Activated CD4-positive, alpha-beta T cell treated with anti-CD3 and anti-CD28 coated beads, Interleukin-2, amount 10 ng/mL, durations not matched to agents 7 days and 5 days (primary cell): Measurements from ENCODE around the gene TLN1. TPM values are rescaled to one million over a fixed set of nuclear protein-coding genes. Genes with fewer than 3 reads are reported as not detected.

Experiments
- CTCF ChIA-PET: fragments of 350-600 bp; sonication (Branson Sonifier 250); formaldehyde crosslinking; loops from one replicate; lab custom pipeline; 2021; ENCODE audit warnings: antibody characterized with exemption; lab: Charles Lee
- POLR2A ChIA-PET: fragments of 350-600 bp; sonication (Branson Sonifier 250); formaldehyde crosslinking; loops from one replicate; lab custom pipeline; 2021; ENCODE audit warnings: antibody characterized with exemption; lab: Charles Lee
- DNase-seq: peaks from one replicate; pipeline ENCODE4 v3.0.0-alpha.2; 2020
- H3K27ac Mint-ChIP-seq: one replicate; pipeline ENCODE4 v1.8.0; 2021; ENCODE audit warnings: mild to moderate bottlenecking, moderate library complexity, mixed read lengths
- H3K27me3 Mint-ChIP-seq: one replicate; pipeline ENCODE4 v1.8.0; 2021; ENCODE audit warnings: mixed read lengths
- H3K36me3 Mint-ChIP-seq: one replicate; pipeline ENCODE4 v1.8.0; 2021; ENCODE audit warnings: low read depth, mixed read lengths
- H3K4me1 Mint-ChIP-seq: one replicate; pipeline ENCODE4 v1.8.0; 2021; ENCODE audit warnings: mixed read lengths
- H3K4me3 Mint-ChIP-seq: one replicate; pipeline ENCODE4 v1.8.0; 2021; ENCODE audit warnings: mild to moderate bottlenecking, moderate library complexity, mixed read lengths
- H3K9me3 Mint-ChIP-seq: one replicate; pipeline ENCODE4 v1.8.0; 2021; ENCODE audit warnings: mixed read lengths
- total RNA-seq, 2 experiments: library from RNA; stranded (reverse); gene quantifications; one replicate each; pipeline ENCODE4 v1.2.3, GENCODE V29; 2021

TLN1 gene
- total RNA-seq, 2 experiments from 2014 or later = 362 to 422 TPM

DNA sequence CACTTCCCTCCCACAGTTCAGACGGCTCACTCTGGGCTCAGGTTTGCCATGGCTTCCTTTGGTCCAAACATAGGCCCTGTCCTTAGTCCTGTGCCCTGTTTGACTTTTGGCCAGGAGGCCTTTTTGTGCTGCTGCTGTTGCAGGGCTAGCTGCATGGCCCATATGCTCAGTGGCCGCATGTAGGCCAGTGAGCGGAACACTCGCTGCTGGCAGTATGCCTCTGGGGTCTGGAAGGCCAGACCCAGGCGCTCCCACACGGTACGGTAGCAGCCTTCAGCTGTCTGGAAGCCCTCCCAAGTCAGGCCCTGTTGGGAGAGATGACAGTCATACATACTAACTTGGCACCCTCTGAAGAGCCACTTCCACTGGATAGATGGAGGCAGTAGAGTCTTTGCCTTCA lies 5.1 kb upstream of the TLN1 start:
- H3K4me3 Mint-ChIP-seq = no peak overlapping the region
- H3K9me3 Mint-ChIP-seq = no peaks in the 10 kb centered on the region
- peaks cover 36% of the 10 kb centered on the region for H3K36me3 Mint-ChIP-seq
- DNase-seq = no peak
- H3K27ac Mint-ChIP-seq = no peak overlapping the region
- H3K4me1 Mint-ChIP-seq = peaks cover 28% of the 10 kb centered on the region
- POLR2A ChIA-PET = no interaction called here
- CTCF ChIA-PET = interaction anchor here (1.1 to 2.4 kb wide), 4 partner anchors 9 to 20 kb away, joined by 3 to 8 read pairs (median 6); partner anchors contain the start of genes GBA2 and RGP1
- H3K27me3 Mint-ChIP-seq = no peaks in the 10 kb centered on the region

DNA sequence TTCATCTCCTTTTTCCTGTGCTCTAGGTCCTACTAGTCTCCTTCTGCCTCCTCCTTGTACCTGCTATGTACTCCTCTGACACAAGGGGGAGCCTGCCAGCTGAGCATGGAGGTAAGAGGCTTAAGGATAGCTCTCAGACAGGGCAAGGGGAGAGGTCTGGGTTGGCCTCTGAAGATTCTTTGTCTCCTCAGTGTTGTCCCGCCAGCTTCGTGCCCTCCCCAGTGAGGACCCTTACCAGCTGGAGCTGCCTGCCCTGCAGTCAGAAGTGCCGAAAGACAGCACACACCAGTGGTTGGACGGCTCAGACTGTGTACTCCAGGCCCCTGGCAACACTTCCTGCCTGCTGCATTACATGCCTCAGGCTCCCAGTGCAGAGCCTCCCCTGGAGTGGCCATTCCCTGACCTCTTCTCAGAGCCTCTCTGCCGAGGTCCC lies 4.2 kb upstream of the TLN1 start:
- POLR2A ChIA-PET = no interaction called here
- Mint-ChIP-seq H3K27ac (peak overlapping the region; percentile 36), H3K36me3 (peaks cover 41% of the 10 kb centered on the region), H3K4me1 (peaks cover 20% of the 10 kb centered on the region), H3K4me3 (no peak overlapping the region), H3K27me3 (no peaks in the 10 kb centered on the region), H3K9me3 (no peaks in the 10 kb centered on the region)
- DNase-seq = peak; percentile 82
- CTCF ChIA-PET = interaction anchor here (0.5 to 9.8 kb wide), 12 partner anchors 8 to 90 kb away, joined by 3 to 112 read pairs (median 4); partner anchors contain the start of genes GBA2 and RGP1

DNA sequence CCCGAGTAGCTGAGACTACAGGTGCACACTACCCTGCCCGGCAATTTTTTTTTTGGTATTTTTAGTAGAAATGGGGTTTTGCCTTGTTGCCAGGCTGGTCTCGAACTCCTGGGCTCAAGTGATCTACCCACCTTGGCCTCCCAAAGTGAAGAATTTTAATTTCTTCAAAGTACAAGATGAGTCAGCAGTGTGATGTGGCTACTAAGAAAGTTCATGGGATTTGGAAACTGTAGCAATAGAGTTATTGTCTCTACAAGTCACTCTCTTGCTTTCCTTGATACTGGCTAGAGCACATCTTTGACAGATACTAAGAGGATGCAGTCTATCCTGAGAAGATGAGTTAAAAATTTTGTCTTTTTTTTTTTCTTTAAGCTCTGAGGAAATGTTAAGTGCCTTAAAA lies 2.1 kb upstream of the TLN1 start:
- peaks cover 20% of the 10 kb centered on the region for H3K4me1 Mint-ChIP-seq
- no peak overlapping the region for H3K27ac Mint-ChIP-seq
- POLR2A ChIA-PET = no interaction called here
- H3K27me3 Mint-ChIP-seq = no peaks in the 10 kb centered on the region
- H3K9me3 Mint-ChIP-seq = no peaks in the 10 kb centered on the region
- H3K4me3 Mint-ChIP-seq = no peak overlapping the region
- no peak for DNase-seq
- CTCF ChIA-PET = interaction anchor here (1.0 to 9.8 kb wide), 5 partner anchors 11 to 293 kb away, joined by 3 to 112 read pairs (median 3); partner anchors contain the start of genes GBA2, RGP1 and SPAG8
- peaks cover 41% of the 10 kb centered on the region for H3K36me3 Mint-ChIP-seq

DNA sequence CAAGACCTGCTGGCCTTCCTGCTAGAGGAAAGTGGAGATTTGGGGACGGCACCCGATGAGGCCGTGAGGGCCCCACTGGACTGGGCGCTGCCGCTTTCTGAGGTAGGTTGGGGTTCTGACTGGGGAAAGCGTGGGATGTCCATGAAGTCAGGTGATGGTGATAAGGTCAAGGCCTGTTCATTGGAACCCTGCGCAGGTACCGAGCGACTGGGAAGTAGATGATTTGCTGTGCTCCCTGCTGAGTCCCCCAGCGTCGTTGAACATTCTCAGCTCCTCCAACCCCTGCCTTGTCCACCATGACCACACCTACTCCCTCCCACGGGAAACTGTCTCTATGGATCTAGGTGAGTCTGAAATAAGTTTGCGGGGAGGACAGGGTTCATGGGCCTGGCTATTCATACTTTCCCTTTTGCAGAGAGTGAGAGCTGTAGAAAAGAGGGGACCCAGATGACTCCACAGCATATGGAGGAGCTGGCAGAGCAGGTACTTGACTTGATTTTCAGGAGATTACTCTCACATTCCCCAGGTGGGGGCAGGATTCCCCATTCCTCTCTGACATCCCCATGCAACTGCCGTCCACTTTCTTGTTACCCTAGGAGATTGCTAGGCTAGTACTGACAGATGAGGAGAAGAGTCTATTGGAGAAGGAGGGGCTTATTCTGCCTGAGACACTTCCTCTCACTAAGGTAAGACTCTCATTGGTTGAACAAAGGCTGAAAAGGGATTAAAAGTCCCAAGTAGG lies 976 bp upstream of the TLN1 start:
- DNase-seq = no peak
- CTCF ChIA-PET = interaction anchor here (0.6 to 9.8 kb wide), 17 partner anchors 10 to 820 kb away, joined by 3 to 112 read pairs (median 6); partner anchors contain the start of genes ARHGEF39, CCDC107, GBA2 and RGP1
- peaks cover 20% of the 10 kb centered on the region for H3K4me1 Mint-ChIP-seq
- no peaks in the 10 kb centered on the region for H3K9me3 Mint-ChIP-seq
- peaks cover 34% of the 10 kb centered on the region for H3K36me3 Mint-ChIP-seq
- POLR2A ChIA-PET = interaction anchor here (0.5 to 1.0 kb wide), 4 partner anchors 16 to 616 kb away, joined by 3 to 7 read pairs (median 4); partner anchors contain the start of genes GBA2, RGP1 and SPAG8
- peak overlapping the region; percentile 80 for H3K27ac Mint-ChIP-seq
- H3K27me3 Mint-ChIP-seq = no peaks in the 10 kb centered on the region
- no peak overlapping the region for H3K4me3 Mint-ChIP-seq

DNA sequence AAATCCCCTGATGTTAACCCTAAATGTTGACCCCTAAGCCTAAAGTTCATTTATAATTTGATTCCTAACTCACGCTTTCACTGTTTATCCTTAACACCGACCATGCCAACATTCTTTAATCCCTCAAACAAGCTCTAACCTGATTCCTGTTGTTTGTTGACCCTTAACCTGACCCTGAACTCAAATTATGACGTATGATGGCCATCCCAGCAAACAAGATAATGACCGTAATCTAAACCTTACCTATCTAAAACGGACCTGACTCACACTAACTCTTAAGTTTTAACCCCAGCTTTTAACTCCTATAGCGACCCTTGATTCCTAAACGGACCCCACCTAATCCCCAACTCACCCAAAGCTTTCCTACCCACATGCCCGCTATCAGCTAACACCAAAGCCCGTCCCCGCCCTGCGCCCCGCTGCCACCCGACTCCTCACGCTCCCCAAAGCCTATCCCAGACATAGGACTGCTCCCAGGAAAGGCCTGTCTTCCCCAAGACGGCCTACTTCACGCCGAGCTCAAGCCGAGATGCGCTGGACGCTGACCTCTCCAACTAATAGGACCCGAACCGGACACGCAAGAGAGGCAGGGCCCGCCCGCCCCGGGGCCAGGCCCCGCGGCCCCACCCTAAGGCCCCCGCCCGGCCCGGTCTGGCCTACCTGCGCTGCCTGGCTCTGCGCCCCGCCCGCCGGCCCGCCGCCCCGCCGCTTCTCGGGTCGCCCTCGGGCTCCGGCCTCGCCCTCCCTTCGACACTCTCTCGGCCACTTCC lies 395 bp downstream of the TLN1 start:
- H3K9me3 Mint-ChIP-seq = no peaks in the 10 kb centered on the region
- peaks cover 29% of the 10 kb centered on the region for H3K36me3 Mint-ChIP-seq
- POLR2A ChIA-PET = interaction anchor here (1.0 to 1.5 kb wide), 2 partner anchors 80 to 83 kb away, joined by 4 to 7 read pairs; partner anchors contain the start of gene SPAG8
- H3K4me3 Mint-ChIP-seq = no peak overlapping the region
- H3K27ac Mint-ChIP-seq = peak overlapping the region; percentile 85
- H3K27me3 Mint-ChIP-seq = no peaks in the 10 kb centered on the region
- peaks cover 20% of the 10 kb centered on the region for H3K4me1 Mint-ChIP-seq
- no peak for DNase-seq
- CTCF ChIA-PET = interaction anchor here (0.6 to 9.8 kb wide), 25 partner anchors 9 to 225 kb away, joined by 3 to 112 read pairs (median 4); partner anchors contain the start of genes ARHGEF39, CCDC107, GBA2 and RGP1

DNA sequence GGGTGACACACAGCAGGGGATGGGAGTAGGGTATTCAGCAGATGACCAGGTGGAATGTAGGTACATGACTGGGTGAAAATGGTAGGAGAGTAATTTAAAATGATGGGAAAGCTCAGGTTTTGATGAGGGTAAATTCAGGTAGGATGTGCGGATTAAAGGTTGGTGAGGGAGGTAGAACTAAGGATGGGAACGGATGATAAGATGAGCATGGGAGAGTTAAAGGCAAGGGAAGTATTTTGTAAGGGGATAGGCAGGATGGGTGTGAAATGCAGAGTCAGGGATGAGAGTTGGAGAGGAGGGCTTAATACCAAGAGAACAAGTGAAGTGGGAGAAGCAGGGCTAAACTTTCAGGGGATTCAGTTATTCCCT lies 1.5 kb downstream of the TLN1 start:
- POLR2A ChIA-PET = no interaction called here
- no peak for DNase-seq
- CTCF ChIA-PET = interaction anchor here (0.6 to 9.8 kb wide), 15 partner anchors 8 to 156 kb away, joined by 3 to 112 read pairs (median 3); partner anchors contain the start of genes CCDC107, GBA2, MSMP and RGP1
- no peak overlapping the region for H3K4me3 Mint-ChIP-seq
- no peaks in the 10 kb centered on the region for H3K9me3 Mint-ChIP-seq
- no peaks in the 10 kb centered on the region for H3K27me3 Mint-ChIP-seq
- peaks cover 30% of the 10 kb centered on the region for H3K36me3 Mint-ChIP-seq
- peaks cover 13% of the 10 kb centered on the region for H3K4me1 Mint-ChIP-seq
- peak overlapping the region; percentile 15 for H3K27ac Mint-ChIP-seq

DNA sequence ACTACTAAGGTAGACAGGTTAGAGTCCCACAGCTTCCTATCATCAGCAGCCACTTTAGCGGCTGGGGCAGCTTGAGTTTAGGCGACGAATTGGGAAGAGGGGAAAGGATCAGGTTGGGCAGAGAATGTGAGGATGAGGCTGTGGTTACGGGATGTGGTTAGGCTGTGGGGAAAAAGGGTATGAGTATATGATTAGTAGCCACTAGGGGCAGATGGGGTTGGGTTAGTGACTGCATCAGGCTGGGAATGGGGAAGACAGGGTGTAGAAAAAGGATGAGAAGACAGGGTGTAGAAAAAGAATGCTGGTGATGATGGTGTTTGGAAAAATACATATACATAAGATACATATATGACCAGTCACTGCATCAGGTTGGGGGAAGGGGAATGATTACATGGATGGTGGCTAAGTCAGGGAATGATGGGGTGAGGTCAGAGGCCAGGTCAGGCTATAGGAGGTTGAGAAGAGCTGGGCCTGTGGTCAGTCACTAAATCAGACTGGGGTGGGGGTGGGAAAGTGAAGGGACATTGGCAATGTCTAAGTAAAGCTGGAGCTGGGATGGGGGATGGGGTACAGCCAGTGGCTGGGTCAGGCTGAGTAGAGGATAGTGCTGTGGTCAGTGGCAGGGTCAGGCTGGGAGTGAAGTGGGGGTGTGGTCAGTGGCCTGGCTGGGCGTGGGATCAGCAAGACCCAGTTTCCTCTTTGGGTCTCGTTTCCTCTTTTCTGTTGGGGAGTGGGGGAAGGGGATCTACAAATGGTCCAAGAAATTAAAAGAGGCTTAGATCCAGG lies 2.1 kb downstream of the TLN1 start:
- H3K9me3 Mint-ChIP-seq = no peaks in the 10 kb centered on the region
- POLR2A ChIA-PET = no interaction called here
- H3K4me1 Mint-ChIP-seq = peaks cover 12% of the 10 kb centered on the region
- peaks cover 29% of the 10 kb centered on the region for H3K36me3 Mint-ChIP-seq
- no peaks in the 10 kb centered on the region for H3K27me3 Mint-ChIP-seq
- H3K4me3 Mint-ChIP-seq = no peak overlapping the region
- DNase-seq = peak; percentile 41
- H3K27ac Mint-ChIP-seq = peak overlapping the region; percentile 15
- CTCF ChIA-PET = interaction anchor here (0.6 to 9.8 kb wide), 18 partner anchors 7 to 90 kb away, joined by 3 to 112 read pairs (median 5); partner anchors contain the start of genes ARHGEF39, CCDC107, GBA2 and MSMP

DNA sequence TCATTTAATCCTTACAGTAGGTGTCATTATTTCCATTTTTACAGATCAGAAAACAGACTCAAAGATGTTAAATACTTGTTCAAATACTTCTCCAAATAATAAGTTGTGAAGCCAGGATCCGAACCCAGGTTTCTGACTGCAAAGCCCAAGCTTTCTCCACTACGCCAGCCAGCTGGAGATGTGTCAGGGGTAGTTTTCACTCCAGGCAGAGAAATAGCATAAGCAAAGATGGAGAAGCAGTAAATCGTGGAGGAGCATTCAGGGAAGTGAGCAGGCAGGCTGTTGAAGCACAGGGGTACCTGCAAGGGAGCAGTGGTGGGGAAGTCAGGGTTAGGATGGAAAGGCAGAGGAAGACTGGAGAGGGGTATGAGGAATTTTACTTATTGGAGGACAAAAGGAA lies 2.9 kb downstream of the TLN1 start:
- H3K27ac Mint-ChIP-seq = no peak overlapping the region
- H3K9me3 Mint-ChIP-seq = no peaks in the 10 kb centered on the region
- ChIA-PET POLR2A (no interaction called here), CTCF (interaction anchor here (0.6 to 9.8 kb wide), 13 partner anchors 12 to 127 kb away, joined by 3 to 112 read pairs (median 5); partner anchors contain the start of genes ARHGEF39, CCDC107, GBA2 and RGP1)
- H3K4me3 Mint-ChIP-seq = no peak overlapping the region
- no peaks in the 10 kb centered on the region for H3K27me3 Mint-ChIP-seq
- peaks cover 10% of the 10 kb centered on the region for H3K4me1 Mint-ChIP-seq
- DNase-seq = no peak
- H3K36me3 Mint-ChIP-seq = peaks cover 36% of the 10 kb centered on the region

DNA sequence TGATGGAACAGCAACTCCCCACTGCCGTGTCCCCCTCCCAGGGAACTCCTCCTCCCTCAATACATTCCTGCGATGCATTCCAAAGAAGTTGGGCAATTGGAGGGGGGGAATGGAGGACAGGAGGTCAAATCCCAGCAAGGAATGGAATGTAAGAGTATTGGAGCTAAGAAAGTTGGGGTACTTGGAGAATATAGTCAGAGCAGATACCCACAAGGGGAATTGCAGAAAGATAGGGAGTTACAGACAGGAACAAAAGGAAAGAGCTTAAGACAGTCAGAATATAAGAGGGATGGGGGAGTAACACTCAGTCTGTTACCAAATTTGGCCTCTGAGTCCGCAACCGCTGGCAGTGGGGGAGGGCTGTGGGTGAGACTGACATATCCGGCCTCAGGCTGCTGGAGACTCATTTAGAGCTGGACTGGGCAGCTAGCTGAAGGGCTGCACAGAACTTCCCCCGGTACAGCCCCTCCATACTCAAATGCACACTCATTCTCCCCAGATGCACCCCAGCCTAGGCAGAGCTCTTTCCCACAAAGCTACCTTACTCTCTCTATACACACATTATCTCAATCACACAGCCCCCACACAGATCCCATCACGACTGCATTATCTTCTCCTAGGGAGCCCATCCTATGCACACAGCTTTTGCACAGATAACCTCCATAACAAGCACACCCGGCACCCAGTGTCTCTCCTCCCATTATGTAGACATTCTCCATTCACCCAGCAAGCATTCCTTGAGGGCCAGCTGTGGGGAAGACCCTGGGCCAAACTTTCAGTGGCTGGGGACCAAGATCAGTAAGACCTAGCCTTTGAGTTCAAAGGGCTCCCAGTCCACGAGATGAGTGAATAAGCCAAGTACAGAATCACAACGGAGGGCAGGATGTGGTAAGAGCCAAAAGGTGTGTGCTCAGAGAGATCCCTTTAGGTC lies 3.7 kb downstream of the TLN1 start:
- Mint-ChIP-seq H3K36me3 (peaks cover 40% of the 10 kb centered on the region), H3K4me3 (no peak overlapping the region)
- POLR2A ChIA-PET = interaction anchor here (0.7 to 0.9 kb wide), 2 partner anchors 63 to 64 kb away, joined by 3 read pairs; partner anchors contain the start of gene ARHGEF39

DNA sequence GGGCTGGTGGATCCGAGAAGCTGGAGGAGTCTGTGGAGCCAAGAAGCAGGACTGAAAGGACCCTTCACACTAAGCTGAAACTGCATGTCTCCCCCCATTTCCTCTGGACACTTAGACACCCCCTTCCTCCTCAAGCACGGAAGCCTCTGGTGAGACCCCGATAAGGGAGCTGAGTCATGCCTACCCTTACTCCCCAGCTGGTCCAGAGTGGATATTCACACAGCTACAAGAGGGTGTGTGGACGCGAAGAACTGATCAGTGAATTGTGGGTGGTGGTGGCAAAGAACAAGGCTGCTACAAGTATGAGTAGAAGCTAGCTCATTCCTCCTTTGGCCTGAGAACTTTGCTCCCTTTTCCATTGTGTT lies 4.3 kb downstream of the TLN1 start:
- no peaks in the 10 kb centered on the region for H3K4me1 Mint-ChIP-seq
- ChIA-PET POLR2A (interaction anchor here (0.6 to 0.9 kb wide), 2 partner anchors 62 to 111 kb away, joined by 3 read pairs; no protein-coding TSS in a partner anchor), CTCF (interaction anchor here (0.8 to 9.8 kb wide), 16 partner anchors 10 to 676 kb away, joined by 3 to 112 read pairs (median 6); partner anchors contain the start of genes ARHGEF39, CCDC107, GBA2 and MSMP)
- no peak for DNase-seq
- H3K27me3 Mint-ChIP-seq = no peaks in the 10 kb centered on the region
- H3K36me3 Mint-ChIP-seq = peaks cover 44% of the 10 kb centered on the region
- no peak overlapping the region for H3K27ac Mint-ChIP-seq
- no peaks in the 10 kb centered on the region for H3K9me3 Mint-ChIP-seq
- H3K4me3 Mint-ChIP-seq = no peak overlapping the region

More for the DNA sequence above, 3.7 kb downstream of the TLN1 start:
- Mint-ChIP-seq H3K9me3 (no peaks in the 10 kb centered on the region), H3K27me3 (no peaks in the 10 kb centered on the region), H3K27ac (no peak overlapping the region), H3K4me1 (peaks cover 4% of the 10 kb centered on the region)
- CTCF ChIA-PET = interaction anchor here (0.7 to 9.8 kb wide), 20 partner anchors 10 to 677 kb away, joined by 3 to 112 read pairs (median 4); partner anchors contain the start of genes ARHGEF39, CCDC107, GBA2 and MSMP
- peak; percentile 66 for DNase-seq
